ENCODE data around the gene CRYBG3. TPM values are rescaled to one million over a fixed set of nuclear protein-coding genes. Genes with fewer than 3 reads are reported as not detected.

CRYBG3 gene
- total RNA-seq, 4 donors from 2014 or later = 27.9 to 35.4 (median 31.9) TPM

GRCh38 chr3:97937205-97937604 is 115.4 kb downstream of the CRYBG3 start:
- intact Hi-C loops (cut with DNase I; ENCODE audit: low total_unique reads) = no loop called here
- no peak overlapping the region for H3K4me3 ChIP-seq (ENCODE audit: low read depth, poor library complexity, severe bottlenecking)
- TF ChIP-seq POLR2A (IDR thresholded peaks at IDR 0.05) (no peak), CTCF (IDR thresholded peaks at IDR 0.05) (no peak)
- no peak for DNase-seq (ENCODE audit: low spot score in 2 of 2)
- WGBS, 2 donors = 90 to 92% methylated on average over 2 of the region's 2 CpGs

DNA sequence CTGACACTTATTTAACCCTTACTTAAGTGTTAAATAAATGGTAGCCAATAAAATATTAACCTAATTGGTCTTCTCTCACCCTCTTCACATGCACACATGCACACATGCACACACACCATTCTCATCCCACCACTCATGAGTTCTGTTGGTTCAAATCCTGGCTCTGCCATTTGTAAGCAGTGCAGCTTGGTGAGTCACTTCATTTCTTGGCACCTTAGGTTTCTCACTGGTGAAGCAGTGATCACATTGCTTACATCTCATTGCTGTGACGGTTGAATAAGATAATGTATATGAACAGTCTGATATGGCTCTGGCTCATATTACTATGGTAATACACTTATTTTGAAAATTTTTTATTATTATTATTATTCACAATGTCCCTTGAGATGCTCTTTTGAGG is 116.6 kb downstream of the CRYBG3 start:
- TF ChIP-seq CTCF (IDR thresholded peaks at IDR 0.05) (no peak), POLR2A (IDR thresholded peaks at IDR 0.05) (no peak)
- 97 to 98% methylated on average over 1 of the region's 1 CpG for WGBS, 2 donors
- no peak for DNase-seq (ENCODE audit: low spot score in 2 of 2)
- intact Hi-C loops (cut with DNase I; ENCODE audit: low total_unique reads) = no loop called here
- no peak overlapping the region for H3K4me3 ChIP-seq (ENCODE audit: low read depth, poor library complexity, severe bottlenecking)

DNA sequence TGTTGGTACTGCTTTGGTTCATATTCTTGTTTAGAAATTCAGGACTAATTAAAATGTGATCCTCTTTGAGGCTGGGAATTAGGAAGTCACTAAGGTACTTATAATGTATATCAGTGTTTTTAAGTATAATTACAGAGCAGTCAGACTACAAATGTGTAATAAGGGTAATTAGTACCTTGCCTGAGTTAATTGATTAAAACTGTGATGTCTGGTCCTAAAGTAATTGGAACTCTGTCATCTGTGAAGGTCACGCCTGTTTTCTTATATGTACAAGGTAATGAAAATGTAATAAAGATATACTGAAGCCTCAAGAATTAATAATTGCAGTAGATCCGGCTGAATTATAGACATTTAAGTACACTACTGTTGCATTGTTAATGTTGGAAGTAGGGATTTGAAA is 117.6 kb downstream of the CRYBG3 start:
- TF ChIP-seq CTCF (IDR thresholded peaks at IDR 0.05) (no peak), POLR2A (IDR thresholded peaks at IDR 0.05) (no peak)
- 89 to 94% methylated on average over 2 of the region's 2 CpGs for WGBS, 2 donors
- no peak overlapping the region for H3K4me3 ChIP-seq (ENCODE audit: low read depth, poor library complexity, severe bottlenecking)
- intact Hi-C loops (cut with DNase I; ENCODE audit: low total_unique reads) = no loop called here
- no peak for DNase-seq (ENCODE audit: low spot score in 2 of 2)

DNA sequence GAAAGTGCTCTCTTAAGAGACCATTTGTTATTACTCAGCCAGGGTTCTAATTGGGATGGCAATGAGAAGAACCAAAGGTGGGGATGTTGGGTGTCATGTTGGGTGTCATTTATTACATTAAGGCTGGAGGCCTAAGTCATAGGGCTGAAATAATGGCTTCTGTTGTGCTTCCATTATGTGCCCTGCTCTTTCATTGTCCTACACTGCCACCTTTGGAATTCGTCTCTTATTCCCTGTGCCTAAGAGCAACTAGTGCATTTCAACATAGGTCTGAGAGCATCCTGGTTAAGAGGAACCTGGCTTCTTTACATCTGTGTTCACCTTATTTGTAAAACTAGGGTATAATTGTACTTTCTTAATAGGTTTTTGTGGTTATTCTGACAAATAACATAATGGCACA is 118.2 kb downstream of the CRYBG3 start:
- WGBS, 2 donors = 46 to 64% methylated on average over 1 of the region's 1 CpG

GRCh38 chr3:97942801-97943546 is 121.2 kb downstream of the CRYBG3 start:
- WGBS, 2 donors = 72 to 78% methylated on average over 4 of the region's 4 CpGs
- intact Hi-C loops (cut with DNase I; ENCODE audit: low total_unique reads) = no loop called here
- H3K4me3 ChIP-seq (ENCODE audit: low read depth, poor library complexity, severe bottlenecking) = no peak overlapping the region
- TF ChIP-seq POLR2A (IDR thresholded peaks at IDR 0.05) (no peak), CTCF (IDR thresholded peaks at IDR 0.05) (no peak)
- no peak for DNase-seq (ENCODE audit: low spot score in 2 of 2)

More for the DNA sequence above, 118.2 kb downstream of the CRYBG3 start:
- TF ChIP-seq CTCF (IDR thresholded peaks at IDR 0.05) (no peak), POLR2A (IDR thresholded peaks at IDR 0.05) (no peak)
- DNase-seq (ENCODE audit: low spot score in 2 of 2) = no peak
- H3K4me3 ChIP-seq (ENCODE audit: low read depth, poor library complexity, severe bottlenecking) = no peak overlapping the region
- intact Hi-C loops (cut with DNase I; ENCODE audit: low total_unique reads) = no loop called here
